GM12874 (cell line): ENCODE measurements around the gene WDR70.

ENCODE experiments used
- TF ChIP-seq, protein P1 (sequence below): IDR thresholded peaks from 2 replicates; pipeline ENCODE4 v1.5.1; 2011; ENCODE audit warnings: low read depth, mild to moderate bottlenecking, control low read depth, low read length, moderate library complexity; ENCODE audit not compliant: insufficient read depth

WDR70 gene

DNA sequence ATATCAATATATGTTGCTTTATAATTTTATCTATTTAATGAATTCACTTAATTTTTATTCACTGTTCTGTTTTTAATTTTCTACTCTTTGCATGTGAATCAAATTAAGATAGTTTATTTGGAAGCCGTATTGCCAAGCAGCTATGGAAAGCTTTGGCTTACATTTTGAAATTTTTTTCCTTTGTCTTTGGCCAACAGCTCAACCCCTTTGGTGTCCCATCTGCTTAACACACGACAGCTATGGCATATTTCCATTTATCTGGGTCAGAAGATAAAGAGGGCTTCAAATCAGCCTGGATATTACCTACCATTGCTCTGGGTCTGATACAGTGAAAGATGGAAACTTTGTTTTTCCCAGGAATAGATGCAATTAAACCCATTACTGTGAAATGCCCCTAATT is 201.0 kb downstream of the WDR70 start:
- TF ChIP-seq, protein P1, sequence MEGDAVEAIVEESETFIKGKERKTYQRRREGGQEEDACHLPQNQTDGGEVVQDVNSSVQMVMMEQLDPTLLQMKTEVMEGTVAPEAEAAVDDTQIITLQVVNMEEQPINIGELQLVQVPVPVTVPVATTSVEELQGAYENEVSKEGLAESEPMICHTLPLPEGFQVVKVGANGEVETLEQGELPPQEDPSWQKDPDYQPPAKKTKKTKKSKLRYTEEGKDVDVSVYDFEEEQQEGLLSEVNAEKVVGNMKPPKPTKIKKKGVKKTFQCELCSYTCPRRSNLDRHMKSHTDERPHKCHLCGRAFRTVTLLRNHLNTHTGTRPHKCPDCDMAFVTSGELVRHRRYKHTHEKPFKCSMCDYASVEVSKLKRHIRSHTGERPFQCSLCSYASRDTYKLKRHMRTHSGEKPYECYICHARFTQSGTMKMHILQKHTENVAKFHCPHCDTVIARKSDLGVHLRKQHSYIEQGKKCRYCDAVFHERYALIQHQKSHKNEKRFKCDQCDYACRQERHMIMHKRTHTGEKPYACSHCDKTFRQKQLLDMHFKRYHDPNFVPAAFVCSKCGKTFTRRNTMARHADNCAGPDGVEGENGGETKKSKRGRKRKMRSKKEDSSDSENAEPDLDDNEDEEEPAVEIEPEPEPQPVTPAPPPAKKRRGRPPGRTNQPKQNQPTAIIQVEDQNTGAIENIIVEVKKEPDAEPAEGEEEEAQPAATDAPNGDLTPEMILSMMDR = no peak

DNA sequence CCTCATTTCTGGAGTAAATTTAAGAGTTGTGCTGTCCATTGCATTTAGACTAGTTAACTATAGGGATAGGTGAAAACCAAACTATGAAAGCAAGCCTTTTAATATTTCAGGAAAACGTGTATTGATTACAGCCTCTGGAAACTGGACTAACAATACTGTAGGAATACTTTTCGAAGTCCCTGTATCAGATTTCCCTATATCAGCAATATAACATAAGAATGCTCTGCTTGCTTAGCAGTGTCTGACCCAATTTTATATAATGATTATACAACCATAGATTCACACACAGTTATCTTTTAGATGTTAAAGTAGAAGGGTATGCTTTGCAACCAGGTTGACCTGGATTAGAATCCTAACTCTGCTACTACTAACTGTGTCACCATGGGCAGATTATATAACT is 203.1 kb downstream of the WDR70 start:
- TF ChIP-seq, protein P1 = no peak

DNA sequence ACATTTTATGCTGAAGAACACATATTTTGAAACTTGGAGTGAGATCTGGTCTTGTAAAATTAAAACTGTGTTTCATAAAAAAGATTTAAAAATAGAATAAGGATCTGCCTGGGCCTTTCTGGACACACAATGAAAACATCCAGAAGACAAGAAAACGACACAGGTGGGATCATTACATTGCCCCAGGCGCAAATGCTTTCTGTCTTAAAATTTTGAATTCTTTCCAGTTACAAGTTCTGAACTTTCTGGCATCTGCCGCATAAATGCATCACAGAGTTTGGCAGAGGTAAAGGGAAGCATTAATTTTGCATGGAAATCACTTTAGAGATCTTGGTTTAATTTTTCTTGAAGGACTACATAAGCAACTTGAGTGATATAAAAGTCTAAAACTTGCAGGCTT is 219.6 kb downstream of the WDR70 start:
- TF ChIP-seq, protein P1 = no peak

DNA sequence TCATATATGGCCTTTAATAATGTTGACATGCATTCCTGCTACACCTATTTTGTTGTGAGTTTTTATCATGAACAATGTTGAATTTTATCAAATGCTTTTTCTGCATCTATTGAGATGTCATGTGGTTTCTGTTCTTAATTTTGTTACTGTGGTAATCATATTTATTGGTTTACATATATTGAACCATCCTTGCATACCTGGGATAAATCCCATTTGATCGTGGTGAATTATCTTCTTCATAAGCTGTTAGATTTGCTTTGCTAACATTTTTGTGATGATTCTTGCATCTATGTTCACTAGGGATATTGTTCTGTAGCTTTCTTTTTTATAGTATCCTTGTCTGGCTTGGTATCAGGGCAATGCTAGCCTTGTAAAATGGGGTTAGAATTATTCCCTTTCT is 222.0 kb downstream of the WDR70 start:
- TF ChIP-seq, protein P1 = no peak

DNA sequence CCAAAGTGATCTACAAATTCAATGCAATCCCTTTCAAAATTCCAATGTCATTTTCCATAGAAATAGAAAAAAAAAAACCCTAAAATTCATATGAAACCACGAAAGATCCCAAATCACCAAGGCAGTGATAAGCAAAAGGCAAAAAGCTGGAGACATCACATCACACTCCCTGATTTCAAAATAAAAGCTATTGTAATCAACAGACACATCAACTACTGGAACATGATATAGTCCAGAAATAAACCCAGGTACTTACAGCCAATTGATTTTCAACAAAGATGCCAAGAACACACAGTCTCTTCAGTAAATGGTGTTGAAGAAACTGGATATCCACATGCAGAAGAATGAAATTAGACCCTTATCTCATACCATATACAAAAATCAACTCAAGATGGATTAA is 224.0 kb downstream of the WDR70 start:
- TF ChIP-seq, protein P1 = no peak

DNA sequence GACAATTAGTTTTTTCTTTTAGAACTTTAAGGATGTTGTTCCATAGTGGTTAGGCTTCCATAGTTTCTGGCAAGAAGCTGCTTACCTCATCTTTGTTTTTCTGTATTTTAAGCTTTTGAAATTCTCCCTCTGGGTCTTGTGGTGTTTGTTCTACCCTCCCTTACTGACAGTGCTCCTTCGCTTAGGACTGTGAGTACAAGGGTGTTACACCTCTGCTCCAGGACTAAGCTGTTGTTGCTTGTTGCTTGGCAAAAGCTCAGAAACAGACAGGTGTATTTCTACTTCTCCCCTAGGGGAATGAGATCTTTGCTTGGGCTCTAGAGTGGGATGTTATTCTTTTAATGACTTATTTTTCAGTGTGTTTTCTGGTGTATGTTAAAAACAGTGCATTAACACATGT is 225.2 kb downstream of the WDR70 start:
- TF ChIP-seq, protein P1 = no peak

DNA sequence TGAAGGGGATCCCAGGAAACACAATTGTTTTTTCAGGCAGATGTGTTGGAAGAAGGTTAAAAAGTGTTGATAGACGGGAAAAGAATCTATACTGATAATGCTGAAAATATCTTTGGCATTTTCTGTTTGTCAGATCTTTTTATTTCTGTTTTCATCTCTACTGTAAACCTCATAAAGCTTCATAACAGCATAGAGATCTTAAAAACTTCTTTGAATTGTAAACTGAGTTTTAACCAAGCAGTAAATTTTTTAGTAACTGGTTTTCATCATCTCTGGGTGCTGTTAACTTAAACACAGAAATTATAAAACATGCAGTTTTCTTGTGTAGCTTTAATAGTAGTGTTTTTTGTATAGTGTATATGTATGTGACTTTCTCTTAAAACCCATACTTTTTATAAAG is 227.0 kb downstream of the WDR70 start:
- TF ChIP-seq, protein P1 = no peak
